Activated CD8-positive, alpha-beta T cell treated with anti-CD3 and anti-CD28 coated beads, Interleukin-2, amount 10 ng/mL, durations not matched to agents 7 days and 5 days (primary cell): ENCODE data around the gene LRP8. TPM values are rescaled to one million over a fixed set of nuclear protein-coding genes. Genes with fewer than 3 reads are reported as not detected.

Source experiments
- ATAC-seq: fragments of 150-1000 bp; cut with Tn5 transposase; one replicate; pipeline ENCODE4 v1.10.0; 2021; ENCODE audit warnings: moderate library complexity
- CTCF ChIA-PET: fragments of 350-600 bp; sonication (Branson Sonifier 250); formaldehyde crosslinking; loops from one replicate; lab custom pipeline; 2021; ENCODE audit warnings: antibody characterized with exemption; lab: Charles Lee
- POLR2A ChIA-PET: fragments of 350-600 bp; sonication (Branson Sonifier 250); formaldehyde crosslinking; loops from one replicate; lab custom pipeline; 2021; ENCODE audit warnings: antibody characterized with exemption; lab: Charles Lee
- DNase-seq: peaks from one replicate; pipeline ENCODE4 v3.0.0-alpha.2; 2020
- H3K27ac Mint-ChIP-seq: one replicate; pipeline ENCODE4 v1.8.0; 2021; ENCODE audit warnings: mild to moderate bottlenecking, mixed read lengths
- H3K27me3 Mint-ChIP-seq: one replicate; pipeline ENCODE4 v1.8.0; 2021; ENCODE audit warnings: low read depth, mixed read lengths
- H3K36me3 Mint-ChIP-seq: one replicate; pipeline ENCODE4 v1.8.0; 2021; ENCODE audit warnings: low read depth, mixed read lengths
- H3K4me1 Mint-ChIP-seq: one replicate; pipeline ENCODE4 v1.8.0; 2021; ENCODE audit warnings: low read depth, mixed read lengths
- H3K4me3 Mint-ChIP-seq: one replicate; pipeline ENCODE4 v1.8.0; 2021; ENCODE audit warnings: mild to moderate bottlenecking, mixed read lengths
- H3K9me3 Mint-ChIP-seq: one replicate; pipeline ENCODE4 v1.8.0; 2022; ENCODE audit warnings: mixed read lengths; ENCODE audit not compliant: insufficient read depth
- total RNA-seq, 2 experiments: library from RNA; stranded (reverse); gene quantifications; one replicate each; pipeline ENCODE4 v1.2.3, GENCODE V29; 2021

The LRP8 gene
- total RNA-seq, 2 experiments from 2014 or later = 62.7 to 71.8 TPM

DNA sequence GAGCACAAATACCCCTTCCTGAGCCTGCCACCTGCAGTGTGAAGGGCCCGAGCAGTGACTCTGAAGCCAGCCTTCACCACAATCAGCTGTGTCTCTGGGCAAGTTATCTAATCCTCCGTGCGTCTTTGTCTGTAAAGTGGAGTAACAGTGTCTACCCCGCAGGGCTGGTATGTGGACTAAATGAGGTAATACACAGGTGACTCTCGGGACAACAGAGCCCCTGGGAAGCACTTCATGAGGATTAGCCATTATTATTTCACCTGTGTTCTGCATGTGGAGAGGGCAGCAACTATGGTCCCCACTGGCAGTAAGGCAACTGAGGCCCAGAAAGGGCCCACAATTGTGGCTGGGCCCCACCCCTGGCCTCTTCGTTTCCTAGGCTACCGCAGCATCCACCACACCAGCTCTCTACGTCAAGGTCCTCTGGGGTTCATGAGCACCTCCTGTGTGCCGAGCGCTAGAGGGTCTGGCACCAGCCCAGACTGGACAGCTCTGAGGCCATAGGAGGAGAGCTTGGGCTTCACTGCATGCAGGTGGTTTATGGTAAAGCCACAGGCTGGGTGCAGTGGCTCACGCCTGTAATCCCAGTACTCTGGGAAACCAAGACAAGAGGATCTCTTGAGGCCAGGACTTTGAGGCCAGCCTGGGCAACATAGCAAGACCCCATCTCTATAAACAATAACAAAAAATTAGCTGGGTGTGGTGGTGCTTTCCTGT lies 41.3 kb upstream of the LRP8 start:
- Mint-ChIP-seq H3K27me3 (no peaks in the 10 kb centered on the region), H3K36me3 (peaks cover 1% of the 10 kb centered on the region), H3K4me3 (no peak overlapping the region), H3K27ac (peak overlapping the region; percentile 89), H3K4me1 (peaks cover 24% of the 10 kb centered on the region), H3K9me3 (no peaks in the 10 kb centered on the region)
- no peak for DNase-seq
- CTCF ChIA-PET = interaction anchor here (0.6 to 2.8 kb wide), 5 partner anchors 21 to 125 kb away, joined by 3 to 16 read pairs (median 3); no protein-coding TSS in a partner anchor
- ATAC-seq = no peak
- POLR2A ChIA-PET = interaction anchor here (2.6 kb wide), 1 partner anchor 42 kb away, joined by 24 read pairs; the partner anchor contains the start of gene LRP8

- no peak for DNase-seq
- Mint-ChIP-seq H3K9me3 (no peaks in the 10 kb centered on the region), H3K4me3 (peak overlapping the region; percentile 78), H3K36me3 (peaks cover 1% of the 10 kb centered on the region), H3K27me3 (no peaks in the 10 kb centered on the region), H3K4me1 (peaks cover 24% of the 10 kb centered on the region), H3K27ac (peak overlapping the region; percentile 89)
- POLR2A ChIA-PET = interaction anchor here (1.1 to 2.6 kb wide), 4 partner anchors 23 to 44 kb away, joined by 3 to 24 read pairs (median 6); partner anchors contain the start of gene LRP8
- ATAC-seq = no peak
- CTCF ChIA-PET = interaction anchor here (0.6 to 2.8 kb wide), 5 partner anchors 22 to 126 kb away, joined by 3 to 16 read pairs (median 5); no protein-coding TSS in a partner anchor
Measured at GRCh38 chr1:53368314-53369033, 40.6 kb upstream of the LRP8 start.

DNA sequence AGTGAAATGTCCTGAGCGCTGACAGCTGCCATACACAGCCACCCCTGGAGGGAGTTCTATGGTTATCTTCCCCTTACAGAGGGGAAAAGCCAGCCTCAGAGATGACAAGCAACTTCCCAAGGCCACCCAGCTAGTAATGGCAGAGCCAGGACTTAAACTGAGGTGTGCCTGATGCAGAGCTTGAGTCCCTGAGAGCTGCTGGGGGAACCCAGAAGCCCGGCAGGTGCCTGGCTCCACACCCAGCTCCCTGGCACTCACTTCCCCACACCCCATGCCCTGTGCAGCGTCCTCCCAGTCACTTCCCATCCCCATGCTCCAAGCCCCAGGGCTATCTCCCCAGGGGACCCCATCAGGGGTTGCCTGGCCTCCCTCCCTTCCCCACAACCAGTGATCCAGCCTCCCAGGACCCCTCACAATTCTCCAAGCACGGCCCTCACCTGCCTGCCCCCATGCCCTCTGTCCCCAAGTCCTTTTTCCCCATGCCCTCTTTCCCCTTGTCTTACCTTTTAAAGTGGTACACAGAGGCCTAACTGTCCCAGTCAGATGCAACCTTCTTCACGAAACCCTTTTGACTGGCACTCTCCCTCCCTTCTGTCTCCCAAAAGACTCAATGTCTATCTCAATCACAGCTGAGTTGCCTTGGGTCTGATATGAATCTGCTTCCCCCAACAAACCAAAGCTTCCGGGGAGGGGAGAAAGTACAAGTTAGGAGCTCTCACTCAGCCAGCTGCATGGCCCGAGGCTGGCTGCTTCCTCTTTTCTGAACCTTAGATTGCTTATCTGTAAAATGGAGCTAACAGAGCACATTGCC lies 39.8 kb upstream of the LRP8 start:
- peak overlapping the region; percentile 78 for H3K4me3 Mint-ChIP-seq
- peak overlapping the region; percentile 89 for H3K27ac Mint-ChIP-seq
- no peaks in the 10 kb centered on the region for H3K9me3 Mint-ChIP-seq
- H3K4me1 Mint-ChIP-seq = peaks cover 28% of the 10 kb centered on the region
- DNase-seq (peak; percentile 78), ATAC-seq (peak; percentile 97)
- no peaks in the 10 kb centered on the region for H3K27me3 Mint-ChIP-seq
- ChIA-PET POLR2A (interaction anchor here (1.1 to 2.6 kb wide), 4 partner anchors 22 to 45 kb away, joined by 3 to 24 read pairs (median 6); partner anchors contain the start of gene LRP8), CTCF (interaction anchor here (0.7 to 2.8 kb wide), 5 partner anchors 22 to 89 kb away, joined by 3 to 16 read pairs (median 5); no protein-coding TSS in a partner anchor)
- H3K36me3 Mint-ChIP-seq = peaks cover 1% of the 10 kb centered on the region

GRCh38 chr1:53366901-53367502 lies 39.1 kb upstream of the LRP8 start:
- H3K4me3 Mint-ChIP-seq = peak overlapping the region; percentile 78
- no peak for ATAC-seq
- peaks cover 1% of the 10 kb centered on the region for H3K36me3 Mint-ChIP-seq
- peak overlapping the region; percentile 89 for H3K27ac Mint-ChIP-seq
- no peak for DNase-seq
- CTCF ChIA-PET = interaction anchor here (0.7 to 2.8 kb wide), 3 partner anchors 26 to 89 kb away, joined by 3 to 16 read pairs (median 11); no protein-coding TSS in a partner anchor
- no peaks in the 10 kb centered on the region for H3K9me3 Mint-ChIP-seq
- H3K27me3 Mint-ChIP-seq = no peaks in the 10 kb centered on the region
- H3K4me1 Mint-ChIP-seq = peaks cover 28% of the 10 kb centered on the region
- POLR2A ChIA-PET = no interaction called here

GRCh38 chr1:53365437-53366063 lies 37.7 kb upstream of the LRP8 start:
- Mint-ChIP-seq H3K27me3 (no peaks in the 10 kb centered on the region), H3K9me3 (no peaks in the 10 kb centered on the region), H3K27ac (no peak overlapping the region), H3K4me1 (peaks cover 28% of the 10 kb centered on the region), H3K36me3 (peaks cover 1% of the 10 kb centered on the region), H3K4me3 (no peak overlapping the region)
- ATAC-seq (no peak), DNase-seq (no peak)
- ChIA-PET CTCF (no interaction called here), POLR2A (no interaction called here)

- H3K27me3 Mint-ChIP-seq = peaks cover 10% of the 10 kb centered on the region
- no peak for DNase-seq
- ATAC-seq = no peak
- no peak overlapping the region for H3K27ac Mint-ChIP-seq
- H3K36me3 Mint-ChIP-seq = peaks cover 3% of the 10 kb centered on the region
- H3K4me1 Mint-ChIP-seq = peaks cover 17% of the 10 kb centered on the region
- no peak overlapping the region for H3K4me3 Mint-ChIP-seq
- CTCF ChIA-PET = no interaction called here
- POLR2A ChIA-PET = no interaction called here
- H3K9me3 Mint-ChIP-seq = no peaks in the 10 kb centered on the region
Measured at GRCh38 chr1:53362851-53363642, 35.2 kb upstream of the LRP8 start.

GRCh38 chr1:53362270-53362669 lies 34.4 kb upstream of the LRP8 start:
- Mint-ChIP-seq H3K4me1 (peaks cover 10% of the 10 kb centered on the region), H3K4me3 (no peak overlapping the region), H3K27ac (no peak overlapping the region), H3K9me3 (no peaks in the 10 kb centered on the region), H3K36me3 (peaks cover 2% of the 10 kb centered on the region), H3K27me3 (peaks cover 12% of the 10 kb centered on the region)
- DNase-seq = no peak
- ChIA-PET POLR2A (no interaction called here), CTCF (no interaction called here)
- no peak for ATAC-seq

DNA sequence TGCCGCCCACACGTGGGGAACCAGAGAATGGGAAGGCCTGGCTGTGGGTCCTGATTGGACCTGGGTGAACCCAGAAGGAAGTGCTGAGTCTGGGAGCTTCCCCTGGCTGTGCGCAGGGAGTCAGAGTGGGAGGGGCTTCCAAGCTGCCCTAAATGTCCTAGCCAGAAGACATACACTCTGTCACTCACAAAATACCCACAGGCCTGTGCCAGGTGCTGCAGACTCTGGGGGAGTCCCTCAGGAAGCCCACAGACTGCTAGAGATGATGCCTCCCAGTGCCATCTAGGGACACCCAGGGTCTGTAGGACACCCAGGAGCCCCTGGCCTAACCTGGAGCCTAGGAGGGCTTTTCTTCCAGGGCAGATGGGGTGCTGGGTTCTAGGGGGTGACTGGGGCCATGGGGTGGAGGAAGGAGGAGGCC lies 33.7 kb upstream of the LRP8 start:
- POLR2A ChIA-PET = no interaction called here
- DNase-seq (no peak), ATAC-seq (no peak)
- CTCF ChIA-PET = no interaction called here
- Mint-ChIP-seq H3K36me3 (peaks cover 6% of the 10 kb centered on the region), H3K27ac (no peak overlapping the region), H3K9me3 (peaks cover 5% of the 10 kb centered on the region), H3K4me3 (no peak overlapping the region), H3K27me3 (peaks cover 16% of the 10 kb centered on the region), H3K4me1 (peaks cover 6% of the 10 kb centered on the region)

- peaks cover 4% of the 10 kb centered on the region for H3K4me1 Mint-ChIP-seq
- CTCF ChIA-PET = no interaction called here
- POLR2A ChIA-PET = no interaction called here
- no peak for DNase-seq
- peaks cover 22% of the 10 kb centered on the region for H3K27me3 Mint-ChIP-seq
- no peak overlapping the region for H3K27ac Mint-ChIP-seq
- H3K36me3 Mint-ChIP-seq = peaks cover 6% of the 10 kb centered on the region
- ATAC-seq = no peak
- peaks cover 5% of the 10 kb centered on the region for H3K9me3 Mint-ChIP-seq
- H3K4me3 Mint-ChIP-seq = no peak overlapping the region
Measured at GRCh38 chr1:53359934-53360276, 32.0 kb upstream of the LRP8 start.

DNA sequence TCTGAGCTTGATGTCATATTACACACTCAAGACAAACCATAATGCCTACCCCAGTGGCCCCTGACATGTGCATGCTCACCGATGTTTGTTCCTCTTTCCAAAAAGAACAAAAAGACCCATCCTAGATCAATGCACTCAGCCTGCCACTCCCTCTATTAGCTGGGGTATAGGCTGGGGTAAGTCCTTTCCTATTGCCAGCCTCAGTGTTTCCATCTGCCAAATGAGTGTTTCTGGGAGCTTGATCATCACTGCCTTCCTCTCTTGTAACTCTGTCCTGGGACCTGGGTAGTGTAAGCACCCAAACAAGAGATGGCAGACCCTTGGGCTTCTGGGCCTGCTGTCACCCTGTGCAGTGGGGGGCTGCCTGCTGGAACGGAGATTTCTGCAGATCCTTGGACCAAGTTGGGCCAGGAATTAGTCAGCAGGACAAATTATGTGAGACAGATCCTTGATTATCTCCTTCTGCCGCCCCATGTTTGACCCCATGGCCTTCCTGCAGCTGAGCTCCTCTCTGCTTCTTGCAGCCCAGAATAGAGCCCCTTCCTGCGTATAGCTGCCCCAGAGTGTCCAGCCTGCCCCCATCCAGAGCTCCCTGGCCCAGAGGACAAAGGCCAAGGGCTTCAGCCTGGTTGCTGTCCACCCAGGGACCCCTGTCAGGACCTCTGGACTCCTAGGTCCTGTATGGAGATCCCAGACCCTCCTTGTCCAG lies 31.5 kb upstream of the LRP8 start:
- ATAC-seq = no peak
- no peak overlapping the region for H3K4me3 Mint-ChIP-seq
- H3K4me1 Mint-ChIP-seq = peaks cover 4% of the 10 kb centered on the region
- peaks cover 6% of the 10 kb centered on the region for H3K36me3 Mint-ChIP-seq
- H3K27me3 Mint-ChIP-seq = peaks cover 22% of the 10 kb centered on the region
- H3K27ac Mint-ChIP-seq = no peak overlapping the region
- ChIA-PET CTCF (interaction anchor here (1.5 kb wide), 1 partner anchor 34 kb away, joined by 6 read pairs; no protein-coding TSS in a partner anchor), POLR2A (no interaction called here)
- peaks cover 5% of the 10 kb centered on the region for H3K9me3 Mint-ChIP-seq
- no peak for DNase-seq
